ENCODE data around the gene DMD. TPM values are rescaled to one million over a fixed set of nuclear protein-coding genes. Genes with fewer than 3 reads are reported as not detected.

Gene DMD
- total RNA-seq, 1 donor from 2014 or later: 61.6 TPM

GRCh38 chrX:31860686-31861085 is 1350.7 kb downstream of the DMD start:
- DNase-seq (ENCODE audit: low spot score): no peak

DNA sequence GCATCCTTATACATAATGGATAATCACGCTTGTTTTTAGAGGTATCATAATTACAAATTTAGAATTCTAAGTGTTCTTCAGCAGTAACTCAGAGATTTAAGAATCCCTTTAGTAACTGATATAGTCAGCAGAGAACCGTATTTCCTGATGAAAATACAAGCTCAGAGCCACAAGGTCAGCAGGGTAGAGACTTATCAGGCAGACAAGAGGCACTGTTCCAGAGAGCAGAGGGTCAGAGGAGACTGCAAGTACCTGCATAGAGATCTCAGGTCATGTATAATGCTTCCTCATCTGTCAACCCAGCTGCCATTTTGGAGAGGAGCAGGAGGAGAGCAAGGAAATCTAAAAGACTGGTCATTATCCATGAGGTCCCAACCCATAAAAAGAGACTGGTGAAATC is 1352.4 kb downstream of the DMD start:
- DNase-seq (ENCODE audit: low spot score): no peak

DNA sequence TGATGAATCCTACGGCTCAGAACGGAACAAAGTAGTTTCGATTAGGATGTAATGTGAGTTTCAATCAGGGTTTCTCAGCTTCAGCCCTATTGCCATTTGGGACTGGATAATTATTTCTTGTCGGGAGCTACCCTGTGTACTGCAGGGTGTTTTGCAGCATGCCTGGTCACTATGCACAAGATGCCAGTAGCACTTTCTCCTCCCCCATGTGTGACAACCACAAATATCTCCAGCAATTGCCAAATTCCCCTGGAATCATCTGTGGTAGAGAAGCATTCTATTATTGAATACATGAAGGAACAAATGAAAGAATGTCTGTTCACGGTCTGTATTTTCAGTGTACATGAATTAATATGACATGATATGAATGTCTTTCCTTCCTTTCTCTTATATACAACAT is 1356.6 kb downstream of the DMD start:
- DNase-seq (ENCODE audit: low spot score): no peak

- no peak for DNase-seq (ENCODE audit: low spot score)
These were observed 1359.6 kb downstream of the DMD start for GRCh38 chrX:31851761-31852160.

GRCh38 chrX:31847773-31848172 is 1363.6 kb downstream of the DMD start:
- no peak for DNase-seq (ENCODE audit: low spot score)

DNA sequence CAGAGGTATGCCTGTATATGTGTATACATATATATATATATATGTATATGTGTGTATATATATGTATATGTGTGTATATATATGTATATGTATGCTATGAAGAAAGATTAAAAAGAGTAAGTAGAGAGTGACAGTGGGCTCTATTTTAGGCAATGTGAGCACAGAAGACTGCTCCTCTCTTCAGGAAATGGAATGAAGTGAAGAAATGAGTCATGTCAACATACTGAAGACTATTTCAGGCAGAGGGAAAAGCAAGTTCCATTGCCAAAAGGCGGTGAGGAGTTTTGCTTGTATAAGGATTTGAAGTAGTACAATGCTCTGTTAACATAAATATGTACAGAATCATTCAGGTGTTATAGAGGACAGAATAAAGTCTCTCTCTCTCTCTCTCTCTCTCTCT is 1366.3 kb downstream of the DMD start:
- no peak for DNase-seq (ENCODE audit: low spot score)

- no peak for DNase-seq (ENCODE audit: low spot score)
These were observed 1372.7 kb downstream of the DMD start for GRCh38 chrX:31838617-31839016.

GRCh38 chrX:31837445-31838049 is 1373.8 kb downstream of the DMD start:
- DNase-seq (ENCODE audit: low spot score): no peak

GRCh38 chrX:31836479-31836878 is 1374.9 kb downstream of the DMD start:
- DNase-seq (ENCODE audit: low spot score): no peak

DNA sequence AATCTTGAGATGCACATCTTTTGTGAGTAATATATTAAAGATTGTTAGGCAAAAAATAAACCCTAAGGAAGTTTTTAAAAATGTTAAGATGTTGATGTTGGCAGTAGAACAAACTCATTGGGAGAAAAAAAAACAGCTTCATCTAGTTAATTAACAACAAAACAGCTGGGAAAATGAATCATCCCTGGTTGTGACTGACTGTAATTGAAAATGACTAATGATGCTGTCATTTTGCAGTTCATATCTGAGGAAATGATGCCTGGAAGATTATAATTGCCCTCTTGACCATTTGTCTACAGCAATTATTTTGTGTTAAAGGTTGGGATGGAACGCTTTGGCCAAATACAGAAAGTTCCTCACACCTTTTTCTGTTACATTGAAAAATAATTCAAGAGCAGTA is 1379.1 kb downstream of the DMD start:
- no peak for DNase-seq (ENCODE audit: low spot score)

- no peak for DNase-seq (ENCODE audit: low spot score)
These were observed 1390.7 kb downstream of the DMD start for GRCh38 chrX:31820430-31821210.

GRCh38 chrX:31819455-31819854 is 1391.9 kb downstream of the DMD start:
- no peak for DNase-seq (ENCODE audit: low spot score)

DNA sequence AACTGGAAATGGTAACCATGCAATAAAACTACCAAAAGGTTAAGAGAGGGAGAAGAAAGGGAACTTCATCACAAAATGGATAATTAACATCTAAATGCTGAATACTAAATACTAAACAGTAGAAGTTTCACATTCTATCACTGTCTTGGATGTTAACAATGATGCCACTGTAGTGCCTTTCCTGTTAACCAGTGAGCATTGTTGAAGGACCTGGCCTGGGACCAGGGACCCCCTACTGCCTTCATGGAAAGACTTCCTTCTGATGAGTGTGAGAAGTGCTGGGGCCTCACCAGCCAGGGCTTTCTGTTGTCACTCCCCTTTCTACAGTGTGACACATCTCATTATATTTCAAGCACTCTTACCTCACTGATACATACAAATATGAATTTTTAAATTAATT is 1400.2 kb downstream of the DMD start:
- DNase-seq (ENCODE audit: low spot score): no peak

DNA sequence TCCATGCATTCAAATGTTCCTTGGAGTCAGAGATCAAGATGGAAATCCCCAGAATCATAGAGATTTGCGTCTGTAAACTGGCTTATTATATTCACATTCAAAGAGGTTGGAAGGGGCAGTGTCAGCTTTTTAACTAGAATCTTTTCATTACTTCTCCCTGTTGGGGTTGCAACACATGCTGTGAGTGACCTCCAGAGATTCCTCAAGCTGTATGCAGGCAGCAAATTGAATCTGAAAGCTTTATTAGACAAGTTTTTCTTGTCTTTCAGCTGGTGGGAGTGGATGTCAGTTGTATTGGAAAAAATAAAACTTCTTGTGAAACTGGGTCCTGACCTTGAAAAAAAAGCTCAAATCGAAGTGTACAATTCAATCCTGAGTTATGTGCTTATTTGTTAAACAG is 1403.0 kb downstream of the DMD start:
- no peak for DNase-seq (ENCODE audit: low spot score)

GRCh38 chrX:31807165-31807564 is 1404.2 kb downstream of the DMD start:
- DNase-seq (ENCODE audit: low spot score): no peak

GRCh38 chrX:31805781-31806180 is 1405.6 kb downstream of the DMD start:
- no peak for DNase-seq (ENCODE audit: low spot score)

DNA sequence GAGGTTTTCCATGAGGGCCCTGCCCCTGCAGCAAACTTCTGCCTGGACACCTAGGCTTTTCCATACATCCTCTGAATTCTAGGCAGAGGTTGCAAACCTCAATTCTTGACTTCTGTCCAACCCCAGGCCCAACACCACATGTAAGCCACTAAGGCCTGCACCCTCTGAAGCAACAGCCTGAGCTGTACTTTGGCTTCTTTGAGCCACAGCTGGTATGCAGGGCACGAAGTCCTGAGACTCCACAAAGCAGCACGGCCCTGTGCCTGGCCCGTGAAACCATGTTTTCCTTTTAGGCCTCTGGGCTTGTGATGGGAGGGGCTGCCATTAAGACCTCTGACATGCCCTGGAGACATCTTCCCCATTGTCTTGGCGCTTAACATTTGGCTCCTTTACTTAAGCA is 1411.1 kb downstream of the DMD start:
- DNase-seq (ENCODE audit: low spot score): no peak

GRCh38 chrX:31796624-31797023 is 1414.7 kb downstream of the DMD start:
- DNase-seq (ENCODE audit: low spot score): no peak

GRCh38 chrX:31747411-31747810 is 1463.9 kb downstream of the DMD start:
- no peak for DNase-seq (ENCODE audit: low spot score)

DNA sequence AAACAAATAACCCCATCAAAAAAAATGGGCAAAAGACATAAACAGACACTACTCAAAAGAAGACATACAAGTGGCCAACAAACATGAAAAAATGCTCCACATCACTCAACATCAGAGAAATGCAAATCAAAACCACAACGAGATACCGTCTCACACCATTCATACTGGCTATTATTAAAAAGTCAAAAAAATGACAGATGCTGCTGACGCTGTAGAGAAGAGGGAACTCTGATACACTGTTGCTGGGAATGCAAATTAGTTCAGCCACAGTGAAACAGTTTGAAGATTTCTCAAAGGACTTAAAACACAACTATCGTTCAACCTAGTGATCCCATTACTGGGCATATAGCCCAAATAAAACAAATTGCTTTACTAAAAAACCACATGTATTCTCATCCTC is 1468.3 kb downstream of the DMD start:
- DNase-seq (ENCODE audit: low spot score): no peak

- DNase-seq (ENCODE audit: low spot score): no peak
These were observed 1493.9 kb downstream of the DMD start for GRCh38 chrX:31717474-31717873.

- no peak for DNase-seq (ENCODE audit: low spot score)
These were observed 1495.7 kb downstream of the DMD start for GRCh38 chrX:31715675-31716074.

- DNase-seq (ENCODE audit: low spot score): no peak
These were observed 1496.6 kb downstream of the DMD start for GRCh38 chrX:31714797-31715196.

DNA sequence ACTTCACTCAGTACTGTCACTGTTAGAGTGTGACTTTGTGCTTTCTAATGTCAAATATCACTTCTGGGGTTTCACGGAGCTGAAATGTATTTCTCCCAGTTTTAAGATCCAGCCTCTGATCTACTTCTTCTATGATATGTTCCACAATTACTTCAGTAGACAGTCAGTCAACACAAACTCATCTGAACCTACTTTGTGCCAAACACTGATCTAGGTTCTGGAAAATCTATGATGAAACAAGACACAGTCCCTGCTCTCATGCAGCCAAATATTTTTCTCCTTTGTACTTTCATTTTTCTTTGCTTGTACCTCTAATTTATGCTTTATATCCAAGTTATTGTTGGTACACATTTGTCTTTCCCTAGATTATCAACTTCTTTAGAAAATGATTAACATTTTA is 1498.2 kb downstream of the DMD start:
- no peak for DNase-seq (ENCODE audit: low spot score)

Measured in ureter (tissue), 1 donor.